ENCODE data around the gene ATP7B. TPM values are rescaled to one million over a fixed set of nuclear protein-coding genes. Genes with fewer than 3 reads are reported as not detected.

The ATP7B gene
- total RNA-seq, 1 donor from 2014 or later, result 3.9 TPM

GRCh38 chr13:51946163-51946669, 65.0 kb downstream of the ATP7B start:
- no peak for FAIRE-seq
- no peak for DNase-seq (ENCODE audit: low read depth)
- H3K4me3 ChIP-seq (ENCODE audit: low read depth, low read length), result no peak overlapping the region

GRCh38 chr13:51945149-51945548, 66.1 kb downstream of the ATP7B start:
- DNase-seq (ENCODE audit: low read depth) (no peak), FAIRE-seq (peak; percentile 28)
- H3K36me3 ChIP-seq (ENCODE audit: control insufficient read depth, insufficient read depth, low read length), result no peaks in the 10 kb centered on the region
- H3K4me3 ChIP-seq (ENCODE audit: low read depth, low read length), result no peak overlapping the region
- no peak for TF ChIP-seq CTCF (IDR thresholded peaks at IDR 0.05; ENCODE audit: insufficient read depth, low read length, severe bottlenecking)
- H3K27me3 ChIP-seq (ENCODE audit: control insufficient read depth, insufficient read depth, low read length), result peaks cover 4% of the 10 kb centered on the region

More at GRCh38 chr13:51946163-51946669, 65.0 kb downstream of the ATP7B start:
- TF ChIP-seq CTCF (IDR thresholded peaks at IDR 0.05; ENCODE audit: insufficient read depth, low read length, severe bottlenecking), result no peak
- Histone ChIP-seq H3K36me3 (ENCODE audit: control insufficient read depth, insufficient read depth, low read length) (no peaks in the 10 kb centered on the region), H3K27me3 (ENCODE audit: control insufficient read depth, insufficient read depth, low read length) (peaks cover 8% of the 10 kb centered on the region)

GRCh38 chr13:51944428-51944827, 66.8 kb downstream of the ATP7B start:
- H3K27me3 ChIP-seq (ENCODE audit: control insufficient read depth, insufficient read depth, low read length), result peaks cover 4% of the 10 kb centered on the region
- FAIRE-seq (peak; percentile 32), DNase-seq (ENCODE audit: low read depth) (no peak)
- no peak overlapping the region for H3K4me3 ChIP-seq (ENCODE audit: low read depth, low read length)
- no peaks in the 10 kb centered on the region for H3K36me3 ChIP-seq (ENCODE audit: control insufficient read depth, insufficient read depth, low read length)
- no peak for TF ChIP-seq CTCF (IDR thresholded peaks at IDR 0.05; ENCODE audit: insufficient read depth, low read length, severe bottlenecking)

GRCh38 chr13:51943721-51944120, 67.5 kb downstream of the ATP7B start:
- H3K36me3 ChIP-seq (ENCODE audit: control insufficient read depth, insufficient read depth, low read length), result no peaks in the 10 kb centered on the region
- TF ChIP-seq CTCF (IDR thresholded peaks at IDR 0.05; ENCODE audit: insufficient read depth, low read length, severe bottlenecking), result no peak
- H3K4me3 ChIP-seq (ENCODE audit: low read depth, low read length), result no peak overlapping the region
- DNase-seq (ENCODE audit: low read depth) (no peak), FAIRE-seq (no peak)
- peaks cover 4% of the 10 kb centered on the region for H3K27me3 ChIP-seq (ENCODE audit: control insufficient read depth, insufficient read depth, low read length)

- no peak for FAIRE-seq
- Histone ChIP-seq H3K4me3 (ENCODE audit: low read depth, low read length) (no peak overlapping the region), H3K36me3 (ENCODE audit: control insufficient read depth, insufficient read depth, low read length) (no peaks in the 10 kb centered on the region), H3K27me3 (ENCODE audit: control insufficient read depth, insufficient read depth, low read length) (peaks cover 5% of the 10 kb centered on the region)
- no peak for TF ChIP-seq CTCF (IDR thresholded peaks at IDR 0.05; ENCODE audit: insufficient read depth, low read length, severe bottlenecking)
- peak; percentile 36 for DNase-seq (ENCODE audit: low read depth)
Measured at GRCh38 chr13:51942189-51942588, 69.1 kb downstream of the ATP7B start.

- Histone ChIP-seq H3K27me3 (ENCODE audit: control insufficient read depth, insufficient read depth, low read length) (peaks cover 5% of the 10 kb centered on the region), H3K36me3 (ENCODE audit: control insufficient read depth, insufficient read depth, low read length) (no peaks in the 10 kb centered on the region), H3K4me3 (ENCODE audit: low read depth, low read length) (no peak overlapping the region)
- no peak for TF ChIP-seq CTCF (IDR thresholded peaks at IDR 0.05; ENCODE audit: insufficient read depth, low read length, severe bottlenecking)
- no peak for FAIRE-seq
- DNase-seq (ENCODE audit: low read depth), result no peak
Measured at GRCh38 chr13:51938454-51938853, 72.8 kb downstream of the ATP7B start.

Measured in bronchial epithelial cell (primary cell).